T-helper 2 cell (primary cell): Measurements from ENCODE around the gene WFIKKN2.
A peak's percentile ranks its signal among the peaks of the same experiment; 100 is the strongest.
"Not testable (repeated sequence)": the region's sequence is repeated elsewhere in the genome, so short reads cannot be mapped to it uniquely, and the experiment has no call there.

Experiments used
- DNase-seq, 5 experiments: peaks; one replicate each; pipeline versions ENCODE4 v3.0.0 to v3.0.0-alpha.2; 2012 to 2022

Gene WFIKKN2

GRCh38 chr17:50855708-50856330 is 20.4 kb downstream of the WFIKKN2 start:
- DNase-seq: no peak

- DNase-seq: no peak
Measured at GRCh38 chr17:50856431-50856830, 21.0 kb downstream of the WFIKKN2 start.

- DNase-seq: no peak
Measured at GRCh38 chr17:50858486-50859225, 23.3 kb downstream of the WFIKKN2 start.

GRCh38 chr17:50859727-50860126 is 24.3 kb downstream of the WFIKKN2 start:
- not testable (repeated sequence) for DNase-seq

- DNase-seq: no peak
Measured at GRCh38 chr17:50861334-50861676, 25.9 kb downstream of the WFIKKN2 start.

GRCh38 chr17:50861822-50862528 is 26.6 kb downstream of the WFIKKN2 start:
- DNase-seq: no peak

GRCh38 chr17:50863221-50863843 is 27.9 kb downstream of the WFIKKN2 start:
- peak in 1 of 5 experiments; percentile 50 for DNase-seq

- no peak for DNase-seq
Measured at GRCh38 chr17:50863931-50864330, 28.5 kb downstream of the WFIKKN2 start.

- peak in 1 of 5 experiments; percentile 48 for DNase-seq
Measured at GRCh38 chr17:50864747-50865059, 29.3 kb downstream of the WFIKKN2 start.

- DNase-seq: peak in 3 of 5 experiments; percentile 41 to 77 (median 46)
Measured at GRCh38 chr17:50865060-50865867, 29.9 kb downstream of the WFIKKN2 start.

- DNase-seq: no peak
Measured at GRCh38 chr17:50865868-50866260, 30.5 kb downstream of the WFIKKN2 start.

- peak; percentile 92 to 98 (median 95) for DNase-seq
Measured at GRCh38 chr17:50866261-50866949, 31.0 kb downstream of the WFIKKN2 start, which contains the start of gene TOB1. TSS of gene TOB1 (minus strand) at chr17:50866354. CDS start at chr17:50864017, 2,337 bp downstream.

GRCh38 chr17:50866950-50867362 is 31.6 kb downstream of the WFIKKN2 start:
- DNase-seq: peak; percentile 38 to 84 (median 61)

GRCh38 chr17:50867363-50868139 is 32.2 kb downstream of the WFIKKN2 start:
- peak; percentile 53 to 96 (median 76) for DNase-seq

GRCh38 chr17:50868140-50868438 is 32.7 kb downstream of the WFIKKN2 start:
- DNase-seq: no peak

GRCh38 chr17:50868602-50869001 is 33.2 kb downstream of the WFIKKN2 start:
- no peak for DNase-seq

- DNase-seq: peak in 3 of 5 experiments; percentile 44 to 92 (median 74)
Measured at GRCh38 chr17:50871364-50871763, 36.0 kb downstream of the WFIKKN2 start.

GRCh38 chr17:50871898-50872297 is 36.5 kb downstream of the WFIKKN2 start:
- DNase-seq: peak in 1 of 5 experiments; percentile 63

GRCh38 chr17:50872710-50873424 is 37.5 kb downstream of the WFIKKN2 start:
- peak in 3 of 5 experiments; percentile 15 to 86 (median 54) for DNase-seq

GRCh38 chr17:50875074-50875473 is 39.7 kb downstream of the WFIKKN2 start:
- DNase-seq: no peak
